D721Med (cell line): Measurements from ENCODE around the gene VKORC1.

ENCODE experiments used
- DNase-seq: peaks from one replicate; pipeline ENCODE4 v3.0.0; 2011; ENCODE audit warnings: low spot score; ENCODE audit not compliant: insufficient read length
- FAIRE-seq: peaks from 2 replicates; lab custom pipeline; 2011; peaks lifted over from hg19 to GRCh38; lab: Jason Lieb, UNC
- TF ChIP-seq, protein P1 (sequence below): IDR thresholded peaks from 2 replicates; pipeline ENCODE4 v1.5.1; 2012; ENCODE audit warnings: mild to moderate bottlenecking, control low read depth; ENCODE audit not compliant: insufficient read depth; ENCODE audit errors: missing control alignments

Gene VKORC1

GRCh38 chr16:31076319-31076718 is 18.3 kb downstream of the VKORC1 start:
- TF ChIP-seq, protein P1, sequence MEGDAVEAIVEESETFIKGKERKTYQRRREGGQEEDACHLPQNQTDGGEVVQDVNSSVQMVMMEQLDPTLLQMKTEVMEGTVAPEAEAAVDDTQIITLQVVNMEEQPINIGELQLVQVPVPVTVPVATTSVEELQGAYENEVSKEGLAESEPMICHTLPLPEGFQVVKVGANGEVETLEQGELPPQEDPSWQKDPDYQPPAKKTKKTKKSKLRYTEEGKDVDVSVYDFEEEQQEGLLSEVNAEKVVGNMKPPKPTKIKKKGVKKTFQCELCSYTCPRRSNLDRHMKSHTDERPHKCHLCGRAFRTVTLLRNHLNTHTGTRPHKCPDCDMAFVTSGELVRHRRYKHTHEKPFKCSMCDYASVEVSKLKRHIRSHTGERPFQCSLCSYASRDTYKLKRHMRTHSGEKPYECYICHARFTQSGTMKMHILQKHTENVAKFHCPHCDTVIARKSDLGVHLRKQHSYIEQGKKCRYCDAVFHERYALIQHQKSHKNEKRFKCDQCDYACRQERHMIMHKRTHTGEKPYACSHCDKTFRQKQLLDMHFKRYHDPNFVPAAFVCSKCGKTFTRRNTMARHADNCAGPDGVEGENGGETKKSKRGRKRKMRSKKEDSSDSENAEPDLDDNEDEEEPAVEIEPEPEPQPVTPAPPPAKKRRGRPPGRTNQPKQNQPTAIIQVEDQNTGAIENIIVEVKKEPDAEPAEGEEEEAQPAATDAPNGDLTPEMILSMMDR = no peak
- DNase-seq (no peak), FAIRE-seq (no peak)

GRCh38 chr16:31074814-31075183 is 19.8 kb downstream of the VKORC1 start:
- no peak for DNase-seq
- TF ChIP-seq, protein P1 = no peak
- no peak for FAIRE-seq

DNA sequence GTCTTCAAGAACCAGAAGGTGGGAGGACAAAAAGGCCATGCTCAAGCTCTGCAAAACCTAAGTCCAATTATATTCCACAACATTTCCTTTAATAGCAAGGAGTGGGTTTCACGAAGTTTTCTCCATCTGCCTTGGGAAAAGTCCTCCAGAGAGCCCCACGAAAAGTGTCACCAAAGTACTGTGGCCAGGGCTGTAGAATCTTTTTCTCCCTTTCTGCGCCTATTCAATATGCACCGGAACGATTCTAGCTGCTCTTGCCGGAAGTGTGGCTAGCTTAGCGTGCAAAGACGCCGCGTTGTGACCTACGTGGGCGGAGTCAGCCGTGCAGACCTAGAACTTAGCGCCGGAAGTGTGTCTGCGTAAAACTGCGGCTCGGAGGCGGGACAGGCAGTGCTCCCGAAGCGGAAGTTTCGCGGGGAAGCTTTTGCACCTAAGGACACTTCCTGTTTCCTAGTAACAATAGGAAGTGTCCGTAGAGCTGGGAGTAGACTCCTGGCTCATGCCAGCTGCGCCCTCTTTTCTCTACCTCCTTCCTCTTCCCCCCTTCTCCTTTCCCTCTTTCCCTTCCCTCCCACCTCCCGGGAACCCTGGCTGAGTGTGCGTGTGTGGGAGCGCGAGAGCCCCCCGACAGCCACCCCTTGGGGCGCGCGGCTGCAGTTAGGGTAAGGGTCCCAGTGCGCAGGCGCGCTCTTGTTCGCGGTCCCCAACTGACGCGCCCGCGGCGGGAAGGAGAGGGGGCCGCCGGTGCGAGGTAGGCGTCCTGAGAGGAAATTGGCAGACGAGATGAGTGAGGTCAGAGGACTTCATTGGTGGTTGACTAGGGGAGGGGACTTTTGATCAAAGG is 20.4 kb downstream of the VKORC1 start, which contains the start of the genes ZNF646 and ZNF668:
ZNF646 (plus strand) TSS at position 453 of the 844 bp plus-strand sequence. CDS start 1,903 bp downstream, outside the sequence.
ZNF668 (minus strand) TSS at position 271 of the 844 bp plus-strand sequence. CDS start 9,781 bp downstream, outside the sequence.
- TF ChIP-seq, protein P1 = no peak
- no peak for FAIRE-seq
- peak; percentile 95 for DNase-seq

GRCh38 chr16:31073142-31073969 is 21.2 kb downstream of the VKORC1 start:
- TF ChIP-seq, protein P1 = no peak
- DNase-seq (peak; percentile 74), FAIRE-seq (no peak)

- FAIRE-seq (no peak), DNase-seq (no peak)
- TF ChIP-seq, protein P1 = no peak
Measured at GRCh38 chr16:31072540-31073141, 22.0 kb downstream of the VKORC1 start.

DNA sequence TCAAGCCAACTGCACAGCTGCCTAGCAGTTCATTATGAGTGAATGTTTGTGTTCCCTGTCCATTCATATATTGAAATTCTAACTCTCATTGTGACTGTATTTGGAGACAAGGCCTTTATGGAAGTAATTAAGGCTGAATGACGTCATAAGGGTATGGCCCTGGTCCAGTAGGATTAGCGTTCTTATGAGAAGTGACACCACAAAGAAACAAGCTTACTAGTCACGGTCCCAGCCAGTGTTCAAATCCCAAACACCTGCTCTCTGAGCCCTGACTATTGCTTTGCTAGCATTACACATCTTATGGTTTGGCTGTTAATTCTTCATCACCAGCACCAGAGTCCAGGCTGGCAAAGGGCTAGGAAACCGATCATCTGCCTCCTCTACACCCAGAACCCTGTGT is 22.7 kb downstream of the VKORC1 start:
- DNase-seq (no peak), FAIRE-seq (no peak)
- TF ChIP-seq, protein P1 = no peak
